Fibroblast of peridontal ligament (primary cell): ENCODE data around the gene MAP1A.
A peak's percentile ranks its signal among the peaks of the same experiment; 100 is the strongest.

Source experiments
- DNase-seq: peaks from one replicate; pipeline ENCODE4 v3.0.0-alpha.2; 2010; ENCODE audit errors: extremely low read depth

The MAP1A gene

GRCh38 chr15:43517354-43518196 is at the start of gene MAP1A:
MAP1A (plus strand) TSS chr15:43517608; CDS start chr15:43521474, 3,866 bp downstream.
- peak; percentile 69 for DNase-seq

DNA sequence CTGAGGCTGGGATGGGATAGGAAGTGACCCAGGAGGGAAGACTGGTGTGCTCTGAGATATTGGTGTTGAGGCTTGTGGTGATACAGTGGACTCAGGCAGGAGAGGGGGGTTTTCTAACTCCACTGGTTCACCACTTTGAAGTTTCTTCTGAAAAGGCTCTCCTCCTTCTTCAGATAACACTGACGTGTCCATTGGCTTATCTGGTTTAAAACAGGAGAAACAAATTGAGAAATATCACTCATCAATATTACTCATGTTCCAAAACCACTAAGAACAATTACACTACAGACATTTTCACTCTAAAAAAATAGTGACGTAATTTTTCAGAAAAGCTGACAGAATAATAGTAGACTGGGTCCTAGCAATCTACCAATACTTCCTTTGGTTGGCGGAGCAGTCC is 47.5 kb upstream of the MAP1A start:
- peak; percentile 71 for DNase-seq

DNA sequence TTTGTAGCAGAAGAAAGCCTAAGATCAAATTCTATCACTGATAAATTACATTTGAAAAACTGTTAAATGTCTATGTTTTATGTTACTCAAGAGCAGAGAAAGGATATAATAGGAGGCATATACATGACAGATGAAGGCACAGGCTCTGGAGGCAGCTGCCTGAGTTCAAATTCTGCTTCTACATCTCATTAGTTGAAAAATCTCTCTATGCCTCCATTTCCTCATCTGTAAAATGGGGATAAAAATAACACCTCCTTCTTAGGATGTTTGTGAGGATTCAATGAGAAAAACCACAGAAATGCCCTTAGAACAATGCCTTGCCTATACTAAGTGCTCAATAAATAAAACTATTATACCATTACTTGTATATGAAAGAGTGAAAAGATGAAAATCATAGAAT is 45.4 kb upstream of the MAP1A start:
- DNase-seq, result no peak

DNA sequence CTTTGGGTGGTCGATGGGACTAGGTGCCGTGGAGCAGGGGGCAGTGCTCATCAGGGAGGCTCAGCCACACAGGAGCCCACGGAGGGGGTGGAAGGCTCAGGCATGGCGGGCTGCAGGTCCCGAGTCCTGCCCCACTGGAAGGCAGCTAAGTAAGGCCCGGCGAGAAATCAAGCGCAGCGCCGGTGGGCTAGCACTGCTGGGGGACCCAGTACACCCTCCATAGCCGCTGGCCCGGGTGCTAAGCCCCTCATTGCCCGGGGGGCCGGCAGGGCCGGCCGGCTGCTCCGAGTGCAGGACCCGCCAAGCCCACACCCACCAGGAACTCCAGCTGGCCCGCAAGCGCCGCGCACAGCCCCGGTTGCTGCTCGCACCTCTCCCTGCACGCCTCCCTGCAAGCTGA is 43.5 kb upstream of the MAP1A start:
- no peak for DNase-seq

DNA sequence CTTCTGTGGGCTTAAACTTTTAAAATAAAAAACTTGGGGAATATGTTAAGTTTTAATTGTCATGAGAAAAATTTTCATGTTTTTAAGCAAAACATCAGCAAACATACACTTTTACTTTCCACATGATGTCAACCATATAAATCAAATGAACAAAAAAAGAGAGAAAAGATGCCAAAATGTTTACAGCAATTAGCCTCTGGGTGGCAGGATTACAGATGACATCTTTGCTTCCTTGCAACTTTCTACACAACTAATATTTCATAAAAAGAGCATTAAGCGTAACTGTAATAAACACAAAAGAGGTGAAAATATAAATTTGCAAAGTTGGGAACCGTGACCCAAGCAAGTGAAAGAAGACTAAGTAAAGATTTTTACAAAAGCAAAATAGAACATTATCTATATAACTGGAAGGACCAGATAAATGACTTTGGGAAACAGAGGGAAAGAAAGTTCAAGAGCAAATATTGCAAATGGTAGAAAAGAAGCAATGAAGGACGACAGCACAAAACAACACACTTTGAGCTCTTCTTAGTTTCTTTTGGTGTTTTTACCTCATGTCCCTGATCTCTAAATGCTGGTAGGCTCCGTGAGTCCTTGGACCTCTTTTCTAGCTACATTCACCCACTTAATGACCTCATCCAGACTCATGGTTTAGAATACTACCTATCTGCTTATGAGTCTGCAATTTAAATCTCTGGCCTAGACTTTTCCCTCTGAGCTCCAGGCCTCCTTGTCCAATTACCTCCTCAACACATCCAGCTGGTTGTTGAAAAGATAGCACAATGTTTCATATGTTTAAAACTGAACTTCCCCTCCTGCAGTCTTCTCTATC is 33.9 kb upstream of the MAP1A start:
- peak; percentile 65 for DNase-seq

DNA sequence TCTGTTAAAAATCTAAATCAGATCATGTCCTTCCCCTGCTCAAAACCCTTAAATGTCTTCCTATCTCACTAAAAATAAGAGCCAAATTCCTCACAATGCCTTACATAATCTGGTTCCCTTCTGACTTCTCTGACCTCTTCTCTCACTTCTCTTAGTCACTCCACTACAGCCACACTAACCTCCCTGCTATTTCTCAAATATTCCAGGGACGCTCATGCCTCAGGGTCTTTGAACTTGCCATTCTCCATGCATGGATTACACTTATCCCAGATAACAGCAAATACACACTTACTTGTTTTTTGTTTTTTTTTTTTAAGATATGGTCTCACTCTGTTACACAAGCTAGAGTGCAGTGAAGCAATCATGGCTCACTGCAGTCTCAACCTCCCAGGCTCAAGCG is 33.0 kb upstream of the MAP1A start:
- no peak for DNase-seq

- DNase-seq, result peak; percentile 71
Measured at GRCh38 chr15:43487271-43487895, 30.0 kb upstream of the MAP1A start.

DNA sequence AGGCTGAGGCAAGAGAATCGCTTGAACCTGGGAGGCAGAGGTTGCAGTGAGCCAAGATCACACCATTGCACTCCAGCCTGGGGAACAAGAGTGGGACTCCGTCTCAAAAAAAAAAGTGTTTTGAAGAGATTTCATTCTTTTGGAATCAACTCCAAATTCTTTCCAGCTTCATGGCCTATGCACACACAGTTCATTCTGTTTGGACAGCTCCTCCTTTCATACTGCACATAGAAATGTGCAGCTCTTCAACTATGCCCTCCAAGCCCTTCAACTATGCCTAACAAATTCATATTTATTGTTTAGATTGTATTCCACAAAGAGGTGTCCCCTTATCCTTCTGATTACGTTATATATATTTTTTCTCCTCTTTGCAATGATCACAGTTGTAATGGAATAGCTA is 28.6 kb upstream of the MAP1A start:
- DNase-seq, result no peak

DNA sequence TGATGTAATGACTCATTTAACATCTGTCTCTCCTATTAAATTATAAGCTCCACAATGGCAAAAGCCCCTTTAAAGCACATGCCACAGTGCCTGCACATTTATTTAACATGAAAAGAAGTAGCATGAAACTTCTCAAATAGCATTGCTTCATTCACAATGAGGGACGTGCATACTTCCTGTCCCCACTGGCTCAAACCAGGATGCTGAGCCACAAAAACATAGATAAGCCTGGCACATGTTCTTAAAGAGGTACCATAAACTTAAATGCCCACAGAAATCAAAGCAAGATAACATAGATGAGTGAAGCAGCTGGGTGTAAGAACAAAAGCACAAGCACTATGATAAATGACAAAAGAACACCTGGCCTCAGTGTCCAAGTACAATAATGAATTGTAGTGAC is 28.2 kb upstream of the MAP1A start:
- DNase-seq, result no peak

DNA sequence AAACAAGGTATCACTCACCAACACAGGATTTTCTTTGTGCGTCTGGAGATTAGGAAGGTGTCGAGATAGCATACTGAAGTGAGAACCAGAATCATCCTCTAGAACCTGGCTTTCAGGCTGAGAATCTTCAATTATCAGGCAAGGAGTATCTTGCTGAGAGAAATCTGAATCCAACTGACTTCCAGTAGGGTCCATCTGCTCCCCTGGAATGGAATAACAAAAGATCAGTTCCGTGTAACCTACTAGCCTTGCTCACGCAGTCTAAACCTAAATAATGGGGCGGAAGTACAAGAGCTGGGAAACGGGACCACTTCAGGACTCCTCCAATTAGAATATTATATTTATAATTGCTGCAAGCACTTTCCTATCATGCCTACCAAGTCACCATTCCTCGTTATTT is 25.1 kb upstream of the MAP1A start:
- DNase-seq, result no peak

GRCh38 chr15:43492673-43493601 is 24.5 kb upstream of the MAP1A start, which contains the start of gene TP53BP1:
TP53BP1 (minus strand) TSS chr15:43493156; CDS start chr15:43493043, 113 bp downstream.
- DNase-seq, result peak; percentile 92

DNA sequence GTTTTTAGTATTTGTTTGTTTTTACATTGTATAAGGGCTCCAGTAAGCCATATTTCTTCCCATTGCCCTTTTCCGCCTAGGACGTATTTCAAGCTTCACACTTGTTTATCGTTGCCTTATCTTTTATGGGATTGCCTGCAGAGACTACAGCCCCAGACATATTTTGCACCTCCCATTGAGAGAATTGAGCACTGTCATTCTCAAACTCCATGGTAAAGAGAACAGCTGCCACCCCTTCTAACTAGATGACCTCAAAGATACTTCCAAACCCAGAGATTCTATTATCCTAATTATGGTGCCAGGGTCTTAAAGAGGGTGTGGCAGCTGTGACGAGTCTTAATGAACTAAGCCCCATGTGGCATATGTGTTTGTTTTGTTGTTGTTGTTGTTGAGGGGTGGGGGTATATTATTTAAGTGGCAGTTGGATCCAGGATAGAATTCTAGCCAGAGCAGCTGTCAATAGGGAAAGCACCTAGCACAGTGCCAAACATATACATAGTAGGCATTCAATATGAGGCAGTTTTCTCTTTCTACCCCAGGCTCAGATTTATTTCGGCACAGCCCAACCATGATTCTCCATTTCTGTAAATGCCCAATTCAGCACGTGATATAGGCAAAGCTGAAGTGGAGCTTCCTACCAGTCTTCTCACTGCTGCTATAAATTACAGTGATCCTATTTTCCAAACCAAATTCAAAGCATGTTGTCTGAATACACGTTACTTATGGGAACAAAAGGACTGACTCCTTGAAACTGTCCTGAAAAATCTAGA is 23.5 kb upstream of the MAP1A start:
- DNase-seq, result no peak

GRCh38 chr15:43498990-43499389 is 18.4 kb upstream of the MAP1A start:
- DNase-seq, result no peak

GRCh38 chr15:43499635-43500034 is 17.8 kb upstream of the MAP1A start:
- DNase-seq, result no peak

- peak; percentile 89 for DNase-seq
Measured at GRCh38 chr15:43505738-43506137, 11.7 kb upstream of the MAP1A start.

- DNase-seq, result no peak
Measured at GRCh38 chr15:43508421-43508820, 9.0 kb upstream of the MAP1A start.

- peak; percentile 75 for DNase-seq
Measured at GRCh38 chr15:43508991-43509659, 8.3 kb upstream of the MAP1A start.

DNA sequence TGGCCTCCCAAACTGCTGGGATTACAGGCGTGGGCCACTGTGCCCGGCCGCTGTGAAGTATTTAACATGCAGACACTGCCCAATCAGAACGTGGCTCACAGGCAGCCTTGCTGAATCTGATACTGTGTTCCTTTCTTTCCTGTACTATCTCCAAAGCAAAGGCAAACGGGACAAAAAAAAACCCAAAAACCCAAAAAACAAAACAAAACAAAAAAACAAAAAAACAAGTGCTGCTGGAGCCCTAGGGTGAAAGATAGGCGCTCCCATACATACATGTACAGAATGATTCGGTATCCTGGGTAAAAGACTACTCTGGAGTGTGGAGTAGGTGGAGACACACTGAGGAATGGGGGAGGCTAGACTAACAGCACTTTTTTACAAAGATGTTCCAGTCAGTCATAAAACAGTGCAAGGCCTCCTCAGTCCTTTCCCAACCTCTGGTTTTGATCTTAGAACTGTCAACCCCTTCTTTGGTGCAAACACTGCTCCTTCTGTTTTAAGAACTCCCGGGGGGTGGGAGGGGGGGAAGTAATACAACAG is 7.7 kb upstream of the MAP1A start:
- DNase-seq, result peak; percentile 52

DNA sequence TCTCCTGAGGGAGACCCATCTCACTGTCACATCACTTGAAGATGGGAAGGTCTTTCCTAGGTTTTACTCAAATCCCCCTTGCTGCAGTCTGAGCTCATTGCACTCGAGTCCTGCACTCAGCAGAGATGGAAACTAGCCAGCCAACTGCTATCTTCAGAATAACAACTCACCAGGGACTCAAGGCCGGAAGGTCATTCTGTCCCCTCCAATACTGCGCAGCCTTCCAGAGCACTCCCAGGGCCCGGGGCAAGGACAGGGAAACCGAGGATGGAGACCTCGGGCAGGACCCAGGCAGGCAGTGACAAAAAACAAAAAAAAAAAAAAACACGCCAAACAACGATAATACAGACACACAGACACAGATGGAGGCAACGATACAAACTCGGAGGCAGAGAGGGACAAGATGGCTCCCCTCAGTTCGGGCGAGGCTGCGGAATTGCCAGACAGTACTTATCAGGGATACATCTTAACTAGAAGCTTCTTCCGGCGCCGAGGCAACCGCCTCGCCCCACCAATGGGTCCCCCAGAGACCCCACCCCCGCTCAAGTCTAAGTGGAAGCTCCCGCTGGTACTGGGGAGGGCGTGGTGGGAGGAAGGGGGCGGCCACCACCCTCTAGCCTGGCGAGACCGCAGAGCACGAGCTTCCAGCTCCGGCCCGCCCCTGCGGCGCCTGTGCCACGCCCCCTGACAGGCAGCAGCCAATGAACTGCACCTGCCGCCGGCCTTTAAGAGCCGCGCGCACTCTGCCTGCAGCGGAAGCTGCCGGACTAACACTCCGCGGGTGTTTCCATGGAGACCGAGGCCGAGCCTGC is 7.0 kb upstream of the MAP1A start:
- peak; percentile 97 for DNase-seq
